Neural crest cell (in vitro differentiated cells): Measurements from ENCODE around the gene DNAH10. TPM values are rescaled to one million over a fixed set of nuclear protein-coding genes. Genes with fewer than 3 reads are reported as not detected.

Source experiments
- DNase-seq: peaks from one replicate; pipeline ENCODE4 v3.0.0; 2021; ENCODE audit warnings: low read depth, mixed read lengths, low spot score
- H3K27ac Mint-ChIP-seq: one replicate; pipeline ENCODE4 v1.8.0; 2021; ENCODE audit warnings: mild to moderate bottlenecking, mixed read lengths; ENCODE audit not compliant: unreplicated experiment
- H3K27me3 Mint-ChIP-seq: 2 replicates; pipeline ENCODE4 v1.8.0; 2021; ENCODE audit warnings: low read depth, mild to moderate bottlenecking, mixed read lengths
- H3K36me3 Mint-ChIP-seq: 2 replicates; pipeline ENCODE4 v1.8.0; 2021; ENCODE audit warnings: low read depth, mild to moderate bottlenecking, mixed read lengths
- H3K4me1 Mint-ChIP-seq: 2 replicates; pipeline ENCODE4 v1.8.0; 2021; ENCODE audit warnings: mixed read lengths
- H3K4me3 Mint-ChIP-seq: one replicate; pipeline ENCODE4 v1.8.0; 2021; ENCODE audit warnings: mild to moderate bottlenecking, mixed read lengths
- H3K9me3 Mint-ChIP-seq: 2 replicates; pipeline ENCODE4 v1.8.0; 2021; ENCODE audit warnings: mixed read lengths
- total RNA-seq: library from RNA; stranded (reverse); gene quantifications from 2 replicates; pipeline ENCODE4 v1.2.1, GENCODE V29; 2021
- TF ChIP-seq, protein P1 (sequence below): fragments of 200-600 bp; sonication (generic); conservative IDR thresholded peaks from 2 replicates; pipeline ENCODE4 v1.5.0; 2021; ENCODE audit warnings: antibody characterized with exemption, mild to moderate bottlenecking

Gene DNAH10
- total RNA-seq, 1 donor from 2014 or later = 1.1 TPM

GRCh38 chr12:123867141-123867540, 105.0 kb downstream of the DNAH10 start:
- no peak overlapping the region for H3K4me3 Mint-ChIP-seq
- no peaks in the 10 kb centered on the region for H3K9me3 Mint-ChIP-seq
- peaks cover 11% of the 10 kb centered on the region for H3K27me3 Mint-ChIP-seq
- no peaks in the 10 kb centered on the region for H3K36me3 Mint-ChIP-seq
- TF ChIP-seq, protein P1, sequence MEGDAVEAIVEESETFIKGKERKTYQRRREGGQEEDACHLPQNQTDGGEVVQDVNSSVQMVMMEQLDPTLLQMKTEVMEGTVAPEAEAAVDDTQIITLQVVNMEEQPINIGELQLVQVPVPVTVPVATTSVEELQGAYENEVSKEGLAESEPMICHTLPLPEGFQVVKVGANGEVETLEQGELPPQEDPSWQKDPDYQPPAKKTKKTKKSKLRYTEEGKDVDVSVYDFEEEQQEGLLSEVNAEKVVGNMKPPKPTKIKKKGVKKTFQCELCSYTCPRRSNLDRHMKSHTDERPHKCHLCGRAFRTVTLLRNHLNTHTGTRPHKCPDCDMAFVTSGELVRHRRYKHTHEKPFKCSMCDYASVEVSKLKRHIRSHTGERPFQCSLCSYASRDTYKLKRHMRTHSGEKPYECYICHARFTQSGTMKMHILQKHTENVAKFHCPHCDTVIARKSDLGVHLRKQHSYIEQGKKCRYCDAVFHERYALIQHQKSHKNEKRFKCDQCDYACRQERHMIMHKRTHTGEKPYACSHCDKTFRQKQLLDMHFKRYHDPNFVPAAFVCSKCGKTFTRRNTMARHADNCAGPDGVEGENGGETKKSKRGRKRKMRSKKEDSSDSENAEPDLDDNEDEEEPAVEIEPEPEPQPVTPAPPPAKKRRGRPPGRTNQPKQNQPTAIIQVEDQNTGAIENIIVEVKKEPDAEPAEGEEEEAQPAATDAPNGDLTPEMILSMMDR = no peak
- DNase-seq = no peak
- no peaks in the 10 kb centered on the region for H3K4me1 Mint-ChIP-seq
- no peak overlapping the region for H3K27ac Mint-ChIP-seq

DNA sequence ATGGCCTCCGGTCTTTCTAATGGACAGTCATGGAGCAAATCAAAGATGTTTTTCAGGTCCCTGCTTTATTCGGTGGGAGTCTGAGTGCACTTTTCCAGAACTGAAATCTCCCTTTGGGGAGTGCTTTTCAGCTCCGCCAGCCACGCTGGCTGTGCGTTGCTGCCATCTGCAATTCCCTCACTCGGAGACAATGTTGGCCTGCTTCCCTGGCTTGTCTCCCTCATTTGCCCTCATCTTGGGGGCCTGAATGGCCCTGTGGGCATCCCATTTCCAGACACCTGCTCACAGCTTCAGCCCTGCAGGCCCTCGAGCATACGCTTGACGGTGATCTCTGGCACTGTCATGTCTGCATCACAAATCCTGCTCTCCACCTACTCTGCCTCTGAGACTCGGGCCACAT, 106.7 kb downstream of the DNAH10 start:
- Mint-ChIP-seq H3K9me3 (no peaks in the 10 kb centered on the region), H3K4me1 (no peaks in the 10 kb centered on the region), H3K4me3 (no peak overlapping the region), H3K36me3 (no peaks in the 10 kb centered on the region), H3K27me3 (peaks cover 19% of the 10 kb centered on the region), H3K27ac (peak overlapping the region; percentile 23)
- DNase-seq = no peak
- TF ChIP-seq, protein P1 = no peak

DNA sequence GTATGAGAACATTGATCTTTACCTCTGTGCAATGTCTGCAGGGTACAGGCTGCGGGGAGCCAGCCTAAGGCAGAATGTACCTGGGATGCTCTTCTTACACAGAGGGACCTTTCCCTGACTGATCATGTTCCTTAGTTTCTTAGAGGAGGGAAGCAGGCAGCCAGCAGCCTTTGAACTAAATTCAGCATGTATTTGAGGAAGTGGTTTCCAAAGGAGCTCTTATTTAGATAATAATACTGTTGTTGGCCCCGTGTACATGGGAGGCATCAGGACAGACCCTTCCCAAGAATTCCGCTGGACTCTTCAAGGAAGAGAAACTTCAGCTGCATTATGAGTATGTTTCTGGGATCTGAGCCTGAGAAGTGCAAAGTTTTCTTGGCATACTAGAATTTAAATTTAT, 111.7 kb downstream of the DNAH10 start:
- Mint-ChIP-seq H3K4me1 (no peaks in the 10 kb centered on the region), H3K27ac (no peak overlapping the region), H3K9me3 (peaks cover 5% of the 10 kb centered on the region), H3K36me3 (no peaks in the 10 kb centered on the region), H3K27me3 (peaks cover 27% of the 10 kb centered on the region), H3K4me3 (no peak overlapping the region)
- TF ChIP-seq, protein P1 = no peak
- DNase-seq = no peak

- no peaks in the 10 kb centered on the region for H3K36me3 Mint-ChIP-seq
Measured at GRCh38 chr12:123877968-123878367, 115.9 kb downstream of the DNAH10 start.

GRCh38 chr12:123879101-123879500, 117.0 kb downstream of the DNAH10 start:
- H3K4me1 Mint-ChIP-seq = peaks cover 4% of the 10 kb centered on the region
- H3K27ac Mint-ChIP-seq = no peak overlapping the region
- no peaks in the 10 kb centered on the region for H3K36me3 Mint-ChIP-seq
- peaks cover 7% of the 10 kb centered on the region for H3K9me3 Mint-ChIP-seq
- TF ChIP-seq, protein P1 = no peak
- peaks cover 18% of the 10 kb centered on the region for H3K27me3 Mint-ChIP-seq
- no peak overlapping the region for H3K4me3 Mint-ChIP-seq
- no peak for DNase-seq

More at GRCh38 chr12:123877968-123878367, 115.9 kb downstream of the DNAH10 start:
- H3K27me3 Mint-ChIP-seq = peaks cover 20% of the 10 kb centered on the region
- H3K9me3 Mint-ChIP-seq = peaks cover 7% of the 10 kb centered on the region
- DNase-seq = no peak
- no peak overlapping the region for H3K27ac Mint-ChIP-seq
- peaks cover 3% of the 10 kb centered on the region for H3K4me1 Mint-ChIP-seq
- no peak overlapping the region for H3K4me3 Mint-ChIP-seq
- TF ChIP-seq, protein P1 = no peak

DNA sequence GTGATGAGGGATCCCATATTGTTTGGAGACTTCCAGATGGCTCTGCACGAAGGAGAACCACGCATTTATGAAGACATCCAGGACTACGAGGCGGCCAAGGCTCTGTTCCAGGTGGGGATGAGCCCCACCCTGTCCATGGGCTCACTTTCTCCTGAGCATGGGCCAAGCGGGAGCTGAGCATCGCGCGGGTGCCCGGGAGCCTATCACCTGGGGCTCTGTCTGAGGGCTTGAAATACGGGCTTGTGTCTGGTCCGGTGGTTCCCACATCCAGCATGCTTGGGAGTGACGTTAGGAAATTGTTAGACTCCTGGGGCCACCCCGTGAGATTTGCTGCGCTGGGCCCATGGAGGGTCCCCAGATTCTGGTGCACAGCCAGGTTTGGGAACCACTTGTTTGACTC, 117.6 kb downstream of the DNAH10 start:
- Mint-ChIP-seq H3K27ac (no peak overlapping the region), H3K4me3 (no peak overlapping the region), H3K4me1 (peaks cover 4% of the 10 kb centered on the region), H3K27me3 (peaks cover 14% of the 10 kb centered on the region), H3K36me3 (no peaks in the 10 kb centered on the region), H3K9me3 (peaks cover 2% of the 10 kb centered on the region)
- DNase-seq = no peak
- TF ChIP-seq, protein P1 = no peak
